HCT116 (cell line): ENCODE results near the gene DIP2C. TPM values are rescaled to one million over a fixed set of nuclear protein-coding genes. Genes with fewer than 3 reads are reported as not detected.

ENCODE experiments used
- ATAC-seq: fragments of 200-7000 bp; cut with Tn5 transposase; 2 replicates; pipeline ENCODE4 v1.9.1; 2020; ENCODE audit warnings: mild to moderate bottlenecking, moderate library complexity
- BruUV-seq: library from RNA; stranded (reverse); fragments of 400-500 nt; replicated peaks from 2 replicates; lab custom pipeline; 2021; lab: Mats Ljungman, UMichigan
- CTCF ChIA-PET: fragments of 300-600 bp; sonication (Branson Sonifier 250); formaldehyde crosslinking; loops from one replicate; lab custom pipeline; 2021; ENCODE audit warnings: antibody characterized with exemption; lab: Charles Lee
- POLR2A ChIA-PET: fragments of 300-600, 350-600 bp; sonication (Branson Sonifier 250); formaldehyde crosslinking; loops from one replicate; lab custom pipeline; 2021; ENCODE audit warnings: antibody characterized with exemption; lab: Charles Lee
- RAD21 ChIA-PET, 2 experiments: fragments of 300-600 bp; sonication (Branson Sonifier 250); formaldehyde crosslinking; loops; one replicate each; lab custom pipeline; 2023; ENCODE audit warnings: low total read pairs in 2 of 2; ENCODE audit not compliant: uncharacterized antibody in 2 of 2, unreplicated experiment in 2 of 2, low non-redundant PET in 1 of 2; lab: Charles Lee
- DNase-seq: peaks from one replicate; pipeline ENCODE4 v3.0.0-alpha.2; 2010; ENCODE audit warnings: low read depth, low spot score
- H2AFZ ChIP-seq: fragments of 200-600 bp; shearing (Covaris generic), sonication (generic); 2 replicates; pipeline ENCODE4 v1.6.1; 2017; ENCODE audit warnings: low read depth, mixed run types, mixed read lengths, antibody characterized with exemption, low read length; ENCODE audit not compliant: poor library complexity, severe bottlenecking
- H3K27ac ChIP-seq: 2 replicates; pipeline ENCODE4 v1.5.1; 2012; ENCODE audit warnings: low read depth, low read length
- H3K27me3 ChIP-seq: fragments of 200-600 bp; sonication (generic); 2 replicates; pipeline ENCODE4 v1.6.1; 2016; ENCODE audit warnings: mixed run types, low read length, mixed read lengths; ENCODE audit not compliant: insufficient read depth
- H3K36me3 ChIP-seq, 2 experiments: fragments of 200-500 bp in 1 of 2; fragments of 200-600 bp in 1 of 2; sonication (Bioruptor generic) in 1 of 2; sonication (generic) in 1 of 2; 2 replicates each; pipeline versions ENCODE4 v1.5.1 to v1.6.1; 2014 to 2016; ENCODE audit warnings: low read length in 2 of 2, inconsistent platforms in 1 of 2, mixed read lengths in 1 of 2, mixed run types in 1 of 2; ENCODE audit not compliant: insufficient read depth in 2 of 2, control insufficient read depth in 1 of 2
- H3K4me1 ChIP-seq, 2 experiments: fragments of 200-600 bp in 1 of 2; sonication (generic) in 1 of 2; 2 replicates each; pipeline versions ENCODE4 v1.5.1 to v1.6.1; 2012 to 2017; ENCODE audit warnings: low read length in 2 of 2, inconsistent platforms in 1 of 2, mild to moderate bottlenecking in 1 of 2, mixed read lengths in 1 of 2, mixed run types in 1 of 2, moderate library complexity in 1 of 2; ENCODE audit not compliant: insufficient read depth in 2 of 2, control insufficient read depth in 1 of 2
- H3K4me2 ChIP-seq: fragments of 200-600 bp; sonication (generic); 2 replicates; pipeline ENCODE4 v1.6.1; 2017; ENCODE audit warnings: mixed run types, low read length, mixed read lengths
- H3K4me3 ChIP-seq, 2 experiments: fragments of 200-600 bp in 1 of 2; sonication (generic) in 1 of 2; replicated peaks in 1 of 2; 2 replicates each; pipeline ENCODE4 v1.5.1; 2011 to 2016; ENCODE audit warnings: low read length in 2 of 2, control low read depth in 1 of 2, low read depth in 1 of 2, mild to moderate bottlenecking in 1 of 2, mixed read lengths in 1 of 2, mixed run types in 1 of 2
- H3K79me2 ChIP-seq: fragments of 200-600 bp; sonication (generic); 2 replicates; pipeline ENCODE4 v1.6.1; 2017; ENCODE audit warnings: mild to moderate bottlenecking, mixed run types, low read length, moderate library complexity, mixed read lengths; ENCODE audit not compliant: insufficient read depth
- H3K9ac ChIP-seq: fragments of 200-600 bp; sonication (generic); 2 replicates; pipeline ENCODE4 v1.6.1; 2016; ENCODE audit warnings: low read length, mixed read lengths
- H3K9me2 ChIP-seq: fragments of 200-600 bp; sonication (generic), shearing (Covaris generic); 2 replicates; pipeline ENCODE4 v1.6.1; 2017; ENCODE audit warnings: mixed run types, mild to moderate bottlenecking, moderate library complexity; ENCODE audit not compliant: insufficient read depth
- H3K9me3 ChIP-seq, 2 experiments: fragments of 200-500 bp in 1 of 2; fragments of 200-600 bp in 1 of 2; sonication (Bioruptor generic) in 1 of 2; sonication (generic) in 1 of 2; 2 replicates each; pipeline ENCODE4 v1.6.1; 2014 to 2017; ENCODE audit warnings: low read length in 2 of 2, mixed read lengths in 2 of 2, inconsistent platforms in 1 of 2, low read depth in 1 of 2, mild to moderate bottlenecking in 1 of 2, mixed run types in 1 of 2, moderate library complexity in 1 of 2; ENCODE audit not compliant: control insufficient read depth in 1 of 2, insufficient read depth in 1 of 2
- H4K20me1 ChIP-seq: fragments of 200-600 bp; sonication (generic), shearing (Covaris generic); 2 replicates; pipeline ENCODE4 v1.6.1; 2017; ENCODE audit warnings: mixed run types, mild to moderate bottlenecking, moderate library complexity; ENCODE audit not compliant: insufficient read depth
- ATF3 ChIP-seq: IDR thresholded peaks from 2 replicates; pipeline ENCODE4 v1.6.1; 2012
- CTCF ChIP-seq, 3 experiments: fragments of 200-600 bp in 1 of 3; sonication (generic) in 1 of 3; IDR thresholded peaks in 2 of 3; conservative IDR thresholded peaks in 1 of 3; 2 replicates each; pipeline ENCODE4 v1.5.1; 2012 to 2017; ENCODE audit warnings: low read depth in 2 of 3, low read length in 2 of 3, antibody characterized with exemption in 1 of 3, borderline replicate concordance in 1 of 3, control low read depth in 1 of 3, mild to moderate bottlenecking in 1 of 3, mixed read lengths in 1 of 3, mixed run types in 1 of 3, moderate library complexity in 1 of 3; ENCODE audit not compliant: insufficient read depth in 1 of 3
- EZH2phosphoT487 ChIP-seq: fragments of 200-600 bp; IDR thresholded peaks from 2 replicates; pipeline ENCODE4 v1.6.1; 2018; ENCODE audit warnings: antibody characterized with exemption, borderline replicate concordance
- FOSL1 ChIP-seq: IDR thresholded peaks from 2 replicates; pipeline ENCODE4 v1.6.1; 2012; ENCODE audit warnings: low read depth
- JUND ChIP-seq: IDR thresholded peaks from 2 replicates; pipeline ENCODE4 v1.6.1; 2012
- MAX ChIP-seq: IDR thresholded peaks from 2 replicates; pipeline ENCODE4 v1.6.1; 2012
- POLR2AphosphoS5 ChIP-seq: IDR thresholded peaks from 2 replicates; pipeline ENCODE4 v1.6.1; 2011; ENCODE audit warnings: mild to moderate bottlenecking, low read depth, low read length, moderate library complexity
- RAD21 ChIP-seq: IDR thresholded peaks from 2 replicates; pipeline ENCODE4 v1.6.1; 2012; ENCODE audit warnings: low read depth, mild to moderate bottlenecking
- SIN3A ChIP-seq: IDR thresholded peaks from 2 replicates; pipeline ENCODE4 v1.6.1; 2012; ENCODE audit warnings: low read depth
- SRF ChIP-seq: IDR thresholded peaks from 2 replicates; pipeline ENCODE4 v1.6.1; 2012; ENCODE audit warnings: low read depth
- TCF7L2 ChIP-seq: IDR thresholded peaks from 2 replicates; pipeline ENCODE4 v1.7.0; 2011; ENCODE audit warnings: borderline replicate concordance, inconsistent platforms; ENCODE audit not compliant: insufficient read depth, insufficient read length; ENCODE audit errors: extremely low read depth
- ZBTB33 ChIP-seq: IDR thresholded peaks from 2 replicates; pipeline ENCODE4 v1.6.1; 2011; ENCODE audit warnings: mild to moderate bottlenecking, low read length, moderate library complexity; ENCODE audit not compliant: insufficient replicate concordance; ENCODE audit errors: extremely low read depth
- ZNF274 ChIP-seq: fragments of 200-500 bp; sonication (Bioruptor generic); IDR thresholded peaks from 2 replicates; pipeline ENCODE4 v1.6.1; 2014; ENCODE audit warnings: mild to moderate bottlenecking, low read depth, low read length, inconsistent platforms
- intact Hi-C: fragments of 100-400 bp; cut with micrococcal nuclease; formaldehyde crosslinking; loops from 2 replicates; pipeline ENCODE4 v1.10.0; 2022
- total RNA-seq: library from RNA; stranded (reverse); gene quantifications from one replicate; pipeline ENCODE4 v1.2.1, GENCODE V29; 2021; ENCODE audit not compliant: unreplicated experiment

DIP2C gene
- total RNA-seq, 1 experiment from 2014 or later, result 15.4 TPM

- Histone ChIP-seq H3K27me3 (no peaks in the 10 kb centered on the region), H3K79me2 (no peaks in the 10 kb centered on the region), H2AFZ (no peak overlapping the region), H4K20me1 (no peaks in the 10 kb centered on the region), H3K9ac (no peak overlapping the region), H3K36me3 (no peaks in the 10 kb centered on the region; a peak in 1 of 4 replicates), H3K4me1 (no peaks in the 10 kb centered on the region), H3K4me3 (no peak overlapping the region), H3K4me2 (no peak overlapping the region), H3K9me2 (no peaks in the 10 kb centered on the region), H3K9me3 (no peaks in the 10 kb centered on the region), H3K27ac (no peak overlapping the region)
- DNase-seq (no peak), ATAC-seq (no peak)
- BruUV-seq, result no TSS peak
- POLR2A ChIA-PET, result no interaction called here
- TF ChIP-seq SIN3A, result no peak
- no peak for TF ChIP-seq RAD21
- no peak for TF ChIP-seq ATF3
- TF ChIP-seq ZNF274, result no peak
- no peak for TF ChIP-seq POLR2AphosphoS5
- TF ChIP-seq EZH2phosphoT487, result no peak
- TF ChIP-seq JUND, result no peak
- TF ChIP-seq ZBTB33, result no peak
- no peak for TF ChIP-seq FOSL1
- no peak for TF ChIP-seq MAX
- no peak for TF ChIP-seq CTCF (IDR thresholded peaks at IDR 0.05 in 2 of 3, conservative IDR thresholded peaks at IDR 0.05 in 1 of 3; ENCODE audit: borderline replicate concordance in 1 of 3, insufficient read depth in 1 of 3, low read depth in 2 of 3, low read length in 2 of 3)
- no peak for TF ChIP-seq SRF
- no peak for TF ChIP-seq TCF7L2
- intact Hi-C loops, result no loop called here
- CTCF ChIA-PET, result no interaction called here
- RAD21 ChIA-PET, result no interaction called here
These were observed 378.4 kb downstream of the DIP2C start for GRCh38 chr10:310976-311639.
